ENCODE measurements around the gene MFN2.
A peak's percentile ranks its signal among the peaks of the same experiment; 100 is the strongest.
"Not testable (repeated sequence)": the region's sequence is repeated elsewhere in the genome, so short reads cannot be mapped to it uniquely, and the experiment has no call there.

The MFN2 gene

DNA sequence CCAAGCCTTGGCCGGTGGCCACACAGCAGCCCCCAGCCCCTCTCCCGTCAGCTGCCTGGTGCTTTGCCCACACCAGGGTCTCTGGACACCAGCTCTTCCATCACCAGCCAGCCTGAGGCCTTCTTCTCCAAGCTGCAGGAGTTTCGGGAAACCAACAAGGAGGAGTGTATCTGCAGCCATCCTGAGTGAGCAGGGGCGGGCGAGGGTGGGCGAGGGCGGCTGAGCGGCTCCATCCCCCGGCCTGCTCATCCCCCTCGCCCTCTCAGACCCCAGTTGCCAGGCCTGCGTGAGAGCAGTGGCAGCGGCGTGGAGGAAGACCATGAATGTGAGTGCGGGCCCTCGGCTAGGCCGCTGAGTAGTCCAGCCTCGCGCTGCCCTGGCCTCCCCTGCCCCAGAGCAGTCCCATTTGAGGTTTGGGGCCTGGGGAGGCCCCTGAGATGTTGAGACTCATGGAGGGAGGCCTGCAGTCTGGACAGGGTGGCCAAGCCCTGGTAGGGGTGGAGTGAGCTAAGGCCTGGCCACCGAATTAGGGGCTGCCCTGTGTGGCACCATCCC, 48.8 kb downstream of the MFN2 start:
- TF ChIP-seq, protein P1, sequence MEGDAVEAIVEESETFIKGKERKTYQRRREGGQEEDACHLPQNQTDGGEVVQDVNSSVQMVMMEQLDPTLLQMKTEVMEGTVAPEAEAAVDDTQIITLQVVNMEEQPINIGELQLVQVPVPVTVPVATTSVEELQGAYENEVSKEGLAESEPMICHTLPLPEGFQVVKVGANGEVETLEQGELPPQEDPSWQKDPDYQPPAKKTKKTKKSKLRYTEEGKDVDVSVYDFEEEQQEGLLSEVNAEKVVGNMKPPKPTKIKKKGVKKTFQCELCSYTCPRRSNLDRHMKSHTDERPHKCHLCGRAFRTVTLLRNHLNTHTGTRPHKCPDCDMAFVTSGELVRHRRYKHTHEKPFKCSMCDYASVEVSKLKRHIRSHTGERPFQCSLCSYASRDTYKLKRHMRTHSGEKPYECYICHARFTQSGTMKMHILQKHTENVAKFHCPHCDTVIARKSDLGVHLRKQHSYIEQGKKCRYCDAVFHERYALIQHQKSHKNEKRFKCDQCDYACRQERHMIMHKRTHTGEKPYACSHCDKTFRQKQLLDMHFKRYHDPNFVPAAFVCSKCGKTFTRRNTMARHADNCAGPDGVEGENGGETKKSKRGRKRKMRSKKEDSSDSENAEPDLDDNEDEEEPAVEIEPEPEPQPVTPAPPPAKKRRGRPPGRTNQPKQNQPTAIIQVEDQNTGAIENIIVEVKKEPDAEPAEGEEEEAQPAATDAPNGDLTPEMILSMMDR (IDR thresholded peaks at IDR 0.05; ENCODE audit: extremely low read depth, missing control alignments): no peak
- DNase-seq (ENCODE audit: low spot score): no peak

DNA sequence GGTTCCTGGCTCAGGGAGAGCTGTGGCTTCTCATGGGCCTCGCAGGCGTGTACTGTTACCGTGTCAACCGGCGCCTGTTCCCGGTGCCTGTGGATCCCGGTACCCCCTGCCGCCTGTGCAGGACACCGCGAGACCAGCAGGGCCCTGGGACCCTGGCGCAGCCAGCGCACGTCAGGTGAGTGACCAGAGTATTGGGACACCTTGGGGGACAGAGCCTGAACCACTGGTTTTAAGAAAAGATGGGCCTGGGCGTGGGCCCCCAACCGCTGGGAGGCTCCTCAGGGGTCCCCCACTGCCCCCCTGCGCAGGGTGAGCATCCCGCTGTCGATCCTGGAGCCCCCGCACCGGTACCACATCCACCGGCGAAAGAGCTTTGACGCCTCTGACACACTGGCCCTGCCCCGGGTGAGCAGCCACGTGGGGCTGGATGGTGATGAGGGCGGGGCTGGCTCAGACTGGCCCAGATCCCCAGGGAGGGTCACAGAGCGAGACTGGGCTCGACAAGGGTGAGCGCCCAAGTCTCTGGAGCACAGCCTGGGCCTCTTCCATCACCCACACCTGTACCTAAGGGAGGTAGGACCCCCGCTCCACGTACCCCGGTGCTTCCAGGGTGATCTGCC, 49.6 kb downstream of the MFN2 start:
- no peak for DNase-seq (ENCODE audit: low spot score)
- TF ChIP-seq, protein P1 (IDR thresholded peaks at IDR 0.05; ENCODE audit: extremely low read depth, missing control alignments): no peak

DNA sequence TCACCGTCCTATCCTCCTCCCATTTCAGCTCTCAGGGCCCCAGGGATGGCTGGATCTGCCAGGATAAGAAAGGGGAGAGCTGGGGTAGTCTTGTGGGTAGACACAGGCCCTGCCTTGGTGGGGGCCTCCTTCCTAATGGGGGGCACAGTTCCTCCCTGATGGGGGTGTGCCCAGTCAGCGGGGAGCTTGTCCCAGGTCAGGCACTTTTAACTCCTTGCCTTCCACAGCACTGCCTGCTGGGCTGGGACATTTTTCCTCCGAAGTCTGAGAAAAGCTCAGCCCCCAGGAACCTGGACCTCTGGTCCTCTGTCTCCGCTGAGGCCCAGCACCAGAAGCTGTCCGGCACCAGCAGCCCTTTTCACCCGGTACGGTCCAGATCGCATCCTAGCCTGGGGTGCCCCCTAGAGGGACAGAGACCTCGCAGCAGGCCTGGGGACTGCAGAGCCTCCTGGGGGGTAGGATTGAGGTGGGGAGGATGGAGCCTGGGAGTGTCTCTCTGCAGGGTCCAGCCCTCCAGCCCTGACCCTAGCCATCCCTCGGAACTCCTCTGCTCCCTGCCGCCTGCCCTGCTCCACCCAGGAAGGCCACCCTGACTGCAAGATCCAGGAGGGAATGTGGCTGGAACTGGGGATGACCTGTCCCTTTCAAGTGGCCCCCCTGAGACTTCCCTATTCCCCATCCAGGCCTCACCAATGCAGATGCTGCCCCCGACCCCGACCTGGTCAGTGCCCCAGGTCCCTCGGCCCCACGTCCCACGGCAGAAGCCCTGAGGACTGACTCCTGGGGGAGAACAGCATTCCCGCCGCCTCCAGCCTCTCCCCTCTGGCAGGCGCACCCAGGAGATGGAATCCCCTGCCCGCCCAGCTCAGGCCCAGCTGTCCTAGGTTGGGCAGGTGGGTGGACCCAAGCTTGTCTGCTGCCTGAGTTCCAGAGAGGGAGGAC, 51.1 kb downstream of the MFN2 start:
- TF ChIP-seq, protein P1 (IDR thresholded peaks at IDR 0.05; ENCODE audit: extremely low read depth, missing control alignments): peak; percentile 68
- DNase-seq (ENCODE audit: low spot score): peak; percentile 70

GRCh38 chr1:12032161-12032621, 51.9 kb downstream of the MFN2 start:
- TF ChIP-seq, protein P1 (IDR thresholded peaks at IDR 0.05; ENCODE audit: extremely low read depth, missing control alignments): no peak
- no peak for DNase-seq (ENCODE audit: low spot score)

DNA sequence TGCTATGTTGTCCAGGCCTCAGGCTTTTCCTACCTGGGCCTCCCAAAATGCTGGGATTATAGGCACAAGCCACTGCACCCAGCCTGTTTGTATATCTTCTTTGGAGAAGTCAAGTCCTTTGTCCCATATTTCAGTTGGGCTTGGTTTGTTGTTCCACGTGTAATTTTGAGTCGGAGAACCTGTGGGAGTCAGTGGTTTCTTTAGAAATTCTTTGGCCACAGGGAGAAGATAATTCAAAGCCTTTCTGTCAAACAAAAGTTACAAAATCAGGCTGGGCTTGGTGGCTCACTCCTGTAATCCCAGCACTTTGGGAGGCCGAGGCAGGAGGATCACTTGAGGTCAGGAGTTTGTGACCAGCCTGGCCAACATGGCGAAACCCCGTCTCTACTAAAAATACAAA, 53.2 kb downstream of the MFN2 start:
- DNase-seq (ENCODE audit: low spot score): not testable (repeated sequence)

DNA sequence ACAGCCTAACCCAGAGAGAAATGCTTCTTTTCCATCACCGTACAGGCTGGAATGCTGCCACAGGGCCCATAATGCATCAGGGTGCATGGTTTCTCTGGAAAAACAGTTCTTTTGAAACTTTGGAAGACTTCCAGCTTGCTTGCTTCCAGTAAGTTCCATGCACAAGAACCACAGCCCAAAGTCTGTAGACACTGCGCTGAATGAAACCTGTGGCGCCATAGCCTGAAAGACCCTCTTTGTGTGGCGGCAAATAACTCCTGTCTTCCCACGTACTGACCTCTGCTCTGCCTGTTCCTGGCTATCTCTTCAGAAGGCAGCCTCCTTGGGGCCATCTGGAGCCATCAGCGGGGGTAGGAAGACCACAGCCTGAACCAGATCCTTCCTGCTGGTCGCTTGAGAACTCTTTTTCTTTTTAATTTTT, 54.1 kb downstream of the MFN2 start:
- TF ChIP-seq, protein P1 (IDR thresholded peaks at IDR 0.05; ENCODE audit: extremely low read depth, missing control alignments): no peak
- DNase-seq (ENCODE audit: low spot score): no peak

DNA sequence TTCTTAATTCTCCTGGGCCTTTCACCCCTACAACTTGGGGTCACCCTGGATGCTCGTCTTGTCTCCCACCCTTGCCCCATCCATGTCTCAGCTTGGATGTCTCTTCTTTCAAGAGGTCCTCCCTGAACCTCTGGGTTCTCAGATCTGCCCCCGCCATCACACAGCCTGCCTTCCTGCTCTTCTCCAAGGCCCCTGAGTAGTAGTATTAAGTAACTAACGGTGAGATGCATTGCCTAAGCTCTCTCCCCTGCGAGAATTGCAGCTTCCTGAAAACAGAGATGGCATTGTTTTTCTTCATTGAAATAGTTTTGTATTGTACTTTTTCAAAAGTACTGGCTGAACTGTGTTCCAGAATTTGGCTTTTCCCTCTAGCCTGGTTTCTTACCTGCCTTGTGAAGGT, 55.1 kb downstream of the MFN2 start:
- DNase-seq (ENCODE audit: low spot score): no peak
- TF ChIP-seq, protein P1 (IDR thresholded peaks at IDR 0.05; ENCODE audit: extremely low read depth, missing control alignments): no peak

All from GM20000 (cell line).